Dendritic cell treated with granulocyte-macrophage colony-stimulating factor and Interleukin-4, amounts not matched to agents 40 ng/mL and 50 ng/mL, for 4 days (primary cell): Measurements from ENCODE around the gene ARR3.
"Not testable (repeated sequence)": the region's sequence is repeated elsewhere in the genome, so short reads cannot be mapped to it uniquely, and the experiment has no call there.

Experiments used
- H3K27ac Mint-ChIP-seq: one replicate; pipeline ENCODE4 v1.8.0; 2022; ENCODE audit warnings: mild to moderate bottlenecking, mixed read lengths
- H3K27me3 Mint-ChIP-seq: one replicate; pipeline ENCODE4 v1.8.0; 2022; ENCODE audit warnings: mild to moderate bottlenecking, mixed read lengths
- H3K36me3 Mint-ChIP-seq: one replicate; pipeline ENCODE4 v1.8.0; 2022; ENCODE audit warnings: low read depth, mixed read lengths
- H3K4me1 Mint-ChIP-seq: one replicate; pipeline ENCODE4 v1.8.0; 2022; ENCODE audit warnings: low read depth, mixed read lengths
- H3K4me3 Mint-ChIP-seq: one replicate; pipeline ENCODE4 v1.8.0; 2022; ENCODE audit warnings: mild to moderate bottlenecking, moderate library complexity, mixed read lengths
- H3K9me3 Mint-ChIP-seq: one replicate; pipeline ENCODE4 v1.8.0; 2022; ENCODE audit warnings: mixed read lengths
- intact Hi-C: fragments of 100-400 bp; cut with micrococcal nuclease; formaldehyde crosslinking; loops from one replicate; pipeline ENCODE4 v1.15.0; 2022

ARR3 gene

GRCh38 chrX:70255452-70255851, 12.7 kb upstream of the ARR3 start:
- Mint-ChIP-seq H3K36me3 (no peaks in the 10 kb centered on the region), H3K4me1 (no peaks in the 10 kb centered on the region), H3K9me3 (no peaks in the 10 kb centered on the region), H3K27ac (no peak overlapping the region), H3K27me3 (no peaks in the 10 kb centered on the region), H3K4me3 (no peak overlapping the region)
- intact Hi-C loops: no loop called here

GRCh38 chrX:70257423-70258288, 10.5 kb upstream of the ARR3 start:
- Mint-ChIP-seq H3K9me3 (no peaks in the 10 kb centered on the region), H3K27ac (no peak overlapping the region), H3K36me3 (no peaks in the 10 kb centered on the region), H3K4me1 (no peaks in the 10 kb centered on the region), H3K4me3 (no peak overlapping the region), H3K27me3 (no peaks in the 10 kb centered on the region)
- intact Hi-C loops: no loop called here

GRCh38 chrX:70260104-70260503, 8.0 kb upstream of the ARR3 start, which contains the start of gene P2RY4:
Gene P2RY4, minus strand, starts transcription at chrX:70260204. Its CDS starts 580 bp downstream, at chrX:70259624.
- intact Hi-C loops: no loop called here
- H3K9me3 Mint-ChIP-seq: no peaks in the 10 kb centered on the region
- no peaks in the 10 kb centered on the region for H3K4me1 Mint-ChIP-seq
- no peak within 1 kb of the TSS for H3K27ac Mint-ChIP-seq
- peaks cover 2% of the 10 kb centered on the region for H3K27me3 Mint-ChIP-seq
- H3K4me3 Mint-ChIP-seq: no peak within 1 kb of the TSS
- no peaks in the 10 kb centered on the region for H3K36me3 Mint-ChIP-seq

DNA sequence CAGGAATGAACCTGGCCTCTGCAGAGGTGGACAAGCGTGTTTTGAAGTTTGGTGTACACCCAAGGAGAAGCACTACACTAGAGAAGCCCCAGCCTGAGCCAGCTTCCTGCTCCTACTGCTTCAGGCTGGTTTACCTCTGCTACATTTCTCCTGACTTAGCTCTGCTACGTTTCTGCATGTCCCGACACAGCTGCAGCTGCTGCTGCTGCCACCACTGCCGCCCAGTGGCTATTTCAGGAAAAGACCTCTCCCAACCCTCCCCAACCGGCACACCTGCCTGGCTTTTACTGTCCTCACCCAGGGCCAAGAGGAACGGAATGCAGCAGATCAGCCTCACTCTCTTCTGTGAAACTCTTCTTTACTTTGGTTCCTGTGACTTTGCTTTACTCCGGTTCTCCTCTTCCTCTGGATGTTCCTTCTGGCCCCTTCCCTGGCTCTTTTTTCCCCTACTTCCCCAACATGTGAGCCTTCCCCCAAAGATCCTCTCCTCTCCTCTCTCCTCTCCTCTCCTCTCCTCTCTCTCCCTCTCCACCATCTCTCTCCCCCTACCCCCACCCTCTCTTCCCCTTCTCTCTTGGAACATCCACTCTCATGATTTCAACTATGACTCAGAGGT, 5.1 kb upstream of the ARR3 start:
- no peaks in the 10 kb centered on the region for H3K9me3 Mint-ChIP-seq
- intact Hi-C loops: no loop called here
- no peaks in the 10 kb centered on the region for H3K36me3 Mint-ChIP-seq
- H3K27ac Mint-ChIP-seq: no peak overlapping the region
- no peaks in the 10 kb centered on the region for H3K4me1 Mint-ChIP-seq
- peaks cover 2% of the 10 kb centered on the region for H3K27me3 Mint-ChIP-seq
- no peak overlapping the region for H3K4me3 Mint-ChIP-seq

DNA sequence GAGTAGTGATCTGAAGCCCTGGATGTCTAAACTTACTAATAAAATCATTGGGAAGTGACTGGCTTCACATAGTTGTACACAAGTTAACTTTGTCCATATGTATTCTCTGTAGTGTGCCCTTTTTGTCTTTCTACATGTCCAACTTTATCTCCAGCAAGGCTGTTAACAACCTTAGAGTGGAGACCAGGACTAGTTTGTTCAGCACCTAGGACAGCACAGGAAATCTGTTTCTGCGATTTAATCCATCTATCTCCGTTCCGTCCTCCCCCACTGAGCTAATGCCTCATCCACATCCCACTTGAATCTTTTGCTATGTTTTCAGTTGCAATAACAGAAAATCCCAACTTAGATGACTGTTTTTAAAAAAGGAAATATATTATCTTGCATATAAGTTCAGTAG, 3.4 kb upstream of the ARR3 start:
- Mint-ChIP-seq H3K27ac (no peak overlapping the region), H3K27me3 (peaks cover 2% of the 10 kb centered on the region), H3K9me3 (no peaks in the 10 kb centered on the region), H3K4me3 (no peak overlapping the region), H3K4me1 (no peaks in the 10 kb centered on the region), H3K36me3 (no peaks in the 10 kb centered on the region)
- intact Hi-C loops: no loop called here

DNA sequence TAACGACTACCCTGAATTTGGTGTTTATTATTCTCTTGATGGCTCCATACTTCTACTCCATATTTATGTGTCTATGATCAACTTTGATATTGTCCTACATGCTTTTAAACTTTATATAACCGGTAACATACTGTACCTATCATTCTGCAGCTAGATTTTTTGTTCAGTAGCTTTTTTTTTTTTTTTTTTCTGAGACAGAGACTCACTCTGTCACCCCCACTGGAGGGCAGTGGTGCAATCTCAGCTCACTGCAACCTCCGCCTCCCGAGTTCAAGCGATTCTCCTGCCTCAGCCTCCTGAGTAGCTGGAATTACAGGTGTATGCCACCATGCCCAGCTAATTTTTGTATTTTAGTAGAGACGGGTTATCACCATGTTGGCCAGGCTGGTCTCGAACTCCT, 5.9 kb downstream of the ARR3 start:
- intact Hi-C loops, H3K36me3 Mint-ChIP-seq, H3K4me1 Mint-ChIP-seq, H3K4me3 Mint-ChIP-seq, H3K27ac Mint-ChIP-seq, H3K27me3 Mint-ChIP-seq, H3K9me3 Mint-ChIP-seq: not testable (repeated sequence)

- H3K9me3 Mint-ChIP-seq: no peaks in the 10 kb centered on the region
- no peak overlapping the region for H3K27ac Mint-ChIP-seq
- peaks cover 12% of the 10 kb centered on the region for H3K36me3 Mint-ChIP-seq
- no peaks in the 10 kb centered on the region for H3K4me1 Mint-ChIP-seq
- H3K27me3 Mint-ChIP-seq: no peaks in the 10 kb centered on the region
- no peak overlapping the region for H3K4me3 Mint-ChIP-seq
- intact Hi-C loops: no loop called here
Observed at GRCh38 chrX:70279081-70279480, 10.9 kb downstream of the ARR3 start.

DNA sequence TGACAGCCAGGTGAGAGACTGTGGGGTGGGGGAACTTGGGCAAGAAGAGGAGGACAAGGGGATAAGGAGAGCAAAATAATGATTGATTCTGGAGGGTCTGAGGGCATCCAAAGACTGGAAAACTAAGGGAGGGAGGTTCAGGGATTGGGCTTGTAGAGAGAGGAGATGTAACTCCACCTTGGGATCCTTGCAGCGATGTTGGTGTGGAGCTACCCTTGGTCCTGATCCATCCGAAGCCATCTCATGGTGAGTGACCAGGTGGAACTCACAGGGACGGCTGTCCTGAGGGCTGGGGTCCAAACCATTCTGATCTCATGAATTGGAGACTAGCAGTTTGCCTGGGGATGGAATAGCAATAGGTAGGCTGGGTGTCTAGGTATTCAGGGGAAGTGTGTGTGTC, 12.4 kb downstream of the ARR3 start:
- H3K4me1 Mint-ChIP-seq: no peaks in the 10 kb centered on the region
- intact Hi-C loops: no loop called here

GRCh38 chrX:70281951-70282350, 13.8 kb downstream of the ARR3 start, which contains the start of gene RAB41:
Gene RAB41, plus strand, starts transcription at chrX:70282172. Its CDS starts 46 bp downstream, at chrX:70282218.
- no peaks in the 10 kb centered on the region for H3K4me1 Mint-ChIP-seq
- H3K27ac Mint-ChIP-seq: no peak within 1 kb of the TSS
- H3K9me3 Mint-ChIP-seq: no peaks in the 10 kb centered on the region
- H3K36me3 Mint-ChIP-seq: peaks cover 37% of the 10 kb centered on the region
- no peaks in the 10 kb centered on the region for H3K27me3 Mint-ChIP-seq
- H3K4me3 Mint-ChIP-seq: no peak within 1 kb of the TSS
- intact Hi-C loops: no loop called here

More for the DNA sequence above, 12.4 kb downstream of the ARR3 start:
- Mint-ChIP-seq H3K27ac (no peak overlapping the region), H3K9me3 (no peaks in the 10 kb centered on the region), H3K27me3 (no peaks in the 10 kb centered on the region), H3K36me3 (peaks cover 23% of the 10 kb centered on the region), H3K4me3 (no peak overlapping the region)

DNA sequence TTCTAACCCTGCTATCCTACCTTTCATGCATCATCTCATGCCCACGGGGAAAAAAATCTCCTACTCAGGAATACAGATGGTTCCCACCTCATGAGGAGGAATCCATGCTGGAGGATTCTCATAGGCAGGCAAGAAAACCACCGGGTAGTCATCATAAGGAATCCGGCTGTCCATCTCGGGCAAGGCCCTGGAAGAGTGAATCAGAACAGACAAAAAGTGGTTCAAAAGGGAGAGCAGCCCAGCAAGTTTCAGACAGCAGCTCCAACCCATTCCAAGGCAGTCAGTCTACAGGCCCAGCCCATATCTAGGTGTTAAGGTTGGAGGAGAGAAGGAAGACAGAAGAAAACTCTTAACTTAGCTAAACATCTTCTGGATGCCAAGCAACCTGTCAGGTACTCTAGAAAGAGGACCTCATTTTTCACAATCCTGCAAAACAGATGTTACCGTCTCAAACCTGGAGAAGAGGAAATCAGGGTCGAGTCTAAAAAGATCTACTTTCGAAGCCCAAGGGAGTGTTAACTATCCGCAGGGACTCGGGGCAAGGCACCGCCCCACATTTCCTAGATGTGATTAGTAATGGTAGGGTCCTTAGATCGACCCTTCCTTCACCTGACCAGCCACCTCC, 21.1 kb downstream of the ARR3 start:
- peak overlapping the region; percentile 77 for H3K27ac Mint-ChIP-seq
- H3K9me3 Mint-ChIP-seq: no peaks in the 10 kb centered on the region
- no peaks in the 10 kb centered on the region for H3K27me3 Mint-ChIP-seq
- H3K36me3 Mint-ChIP-seq: peaks cover 37% of the 10 kb centered on the region
- peak overlapping the region; percentile 83 for H3K4me3 Mint-ChIP-seq
- peaks cover 5% of the 10 kb centered on the region for H3K4me1 Mint-ChIP-seq
- intact Hi-C loops: loop anchor here (1.0 kb wide), 1 partner anchor 156 kb away; the partner anchor contains the start of gene IGBP1

GRCh38 chrX:70289793-70290770, 21.9 kb downstream of the ARR3 start, which contains the start of the genes KIF4A and PDZD11:
Gene KIF4A, plus strand, starts transcription at chrX:70290104. Its CDS starts 355 bp downstream, at chrX:70290459.
Gene PDZD11, minus strand, starts transcription at chrX:70289927. Its CDS starts 586 bp downstream, at chrX:70289341.
- Mint-ChIP-seq H3K9me3 (no peaks in the 10 kb centered on the region), H3K36me3 (peaks cover 31% of the 10 kb centered on the region), H3K27ac (peak within 1 kb of the TSS; percentile 77), H3K4me3 (peak within 1 kb of the TSS; percentile 83), H3K27me3 (no peaks in the 10 kb centered on the region), H3K4me1 (peaks cover 5% of the 10 kb centered on the region)
- intact Hi-C loops: loop anchor here (1.0 kb wide), 1 partner anchor 157 kb away; the partner anchor contains the start of gene IGBP1

- peaks cover 6% of the 10 kb centered on the region for H3K36me3 Mint-ChIP-seq
- no peaks in the 10 kb centered on the region for H3K27me3 Mint-ChIP-seq
Observed at GRCh38 chrX:70292788-70293187, 24.7 kb downstream of the ARR3 start.

GRCh38 chrX:70293621-70294020, 25.5 kb downstream of the ARR3 start:
- no peaks in the 10 kb centered on the region for H3K27me3 Mint-ChIP-seq
- no peaks in the 10 kb centered on the region for H3K36me3 Mint-ChIP-seq

More at GRCh38 chrX:70292788-70293187, 24.7 kb downstream of the ARR3 start:
- Mint-ChIP-seq H3K27ac (no peak overlapping the region), H3K4me1 (peaks cover 5% of the 10 kb centered on the region), H3K9me3 (no peaks in the 10 kb centered on the region), H3K4me3 (no peak overlapping the region)
- intact Hi-C loops: no loop called here

More at GRCh38 chrX:70293621-70294020, 25.5 kb downstream of the ARR3 start:
- intact Hi-C loops: no loop called here
- H3K9me3 Mint-ChIP-seq: no peaks in the 10 kb centered on the region
- H3K27ac Mint-ChIP-seq: no peak overlapping the region
- peaks cover 5% of the 10 kb centered on the region for H3K4me1 Mint-ChIP-seq
- no peak overlapping the region for H3K4me3 Mint-ChIP-seq
